DMS114 treated with DMSO at 0.1 percent for 48 hours (cell line): ENCODE measurements around the gene ZNF532.

Experiments used
- DNase-seq: peaks from one replicate; lab custom pipeline; 2025; ENCODE audit not compliant: unreplicated experiment; lab: John Stamatoyannopoulos, UW

The ZNF532 gene

GRCh38 chr18:58870130-58870529, 5.5 kb downstream of the ZNF532 start:
- no peak for DNase-seq

GRCh38 chr18:58870621-58871020, 5.9 kb downstream of the ZNF532 start:
- no peak for DNase-seq

GRCh38 chr18:58871514-58872420, 7.1 kb downstream of the ZNF532 start:
- no peak for DNase-seq

DNA sequence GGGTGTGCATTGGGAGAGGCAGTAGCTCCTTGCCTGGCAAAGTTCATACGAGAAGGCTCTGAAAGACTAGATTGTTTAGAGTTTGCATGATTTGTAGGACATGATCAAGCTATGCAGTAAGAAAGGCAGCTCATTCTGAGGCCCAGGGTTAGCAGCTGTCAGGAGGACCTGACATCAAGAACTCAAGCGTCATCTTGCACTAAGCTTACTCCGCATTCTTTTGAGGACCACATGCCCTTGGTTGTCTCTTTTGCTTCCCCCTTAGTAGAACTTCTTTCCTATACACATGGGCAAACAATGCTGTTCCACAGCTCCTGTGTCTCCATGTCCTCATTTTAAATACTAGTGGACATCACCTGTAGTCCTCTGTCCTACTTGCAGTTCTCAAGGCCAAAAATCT, 14.0 kb downstream of the ZNF532 start:
- DNase-seq, result no peak

DNA sequence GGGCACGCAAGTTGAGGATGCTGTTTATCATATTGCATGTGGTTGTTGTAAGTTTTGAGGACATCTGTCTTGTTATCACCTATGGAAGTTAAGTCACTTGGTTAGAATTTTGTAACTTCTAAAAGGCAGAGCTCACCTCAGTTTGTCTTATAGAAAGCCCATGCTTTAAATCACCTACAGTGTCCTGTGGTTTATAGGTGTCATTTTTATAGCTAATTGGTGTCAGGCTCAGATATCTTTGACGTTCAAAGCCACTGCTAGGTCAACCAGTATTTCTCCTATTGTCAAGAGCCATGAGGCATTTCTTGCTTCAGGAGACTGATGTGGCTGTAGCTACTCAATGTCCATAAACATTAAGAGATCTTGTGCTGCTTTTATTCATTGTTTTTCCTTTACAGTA, 16.8 kb downstream of the ZNF532 start:
- DNase-seq, result no peak

- no peak for DNase-seq
Observed at GRCh38 chr18:58882044-58882443, 17.4 kb downstream of the ZNF532 start.

DNA sequence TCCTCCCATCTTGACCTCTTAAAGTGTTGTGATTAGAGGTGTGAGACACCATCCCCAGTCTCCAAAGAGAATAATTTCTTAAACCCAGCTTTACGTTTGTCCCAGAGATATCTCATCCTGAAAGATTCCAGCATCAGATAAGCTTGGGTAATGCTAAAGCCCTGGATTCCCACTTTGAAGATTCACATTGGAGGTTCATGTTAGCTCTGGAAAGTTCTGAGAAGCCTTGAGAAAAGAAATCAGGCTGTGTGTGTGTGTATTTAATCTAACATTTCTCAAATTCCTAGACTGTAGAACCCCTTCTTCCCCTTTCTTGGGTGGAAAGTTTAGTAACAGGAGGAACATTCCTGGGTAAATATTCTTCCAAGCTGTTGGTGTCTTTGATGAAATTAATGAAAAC, 18.0 kb downstream of the ZNF532 start:
- no peak for DNase-seq

DNA sequence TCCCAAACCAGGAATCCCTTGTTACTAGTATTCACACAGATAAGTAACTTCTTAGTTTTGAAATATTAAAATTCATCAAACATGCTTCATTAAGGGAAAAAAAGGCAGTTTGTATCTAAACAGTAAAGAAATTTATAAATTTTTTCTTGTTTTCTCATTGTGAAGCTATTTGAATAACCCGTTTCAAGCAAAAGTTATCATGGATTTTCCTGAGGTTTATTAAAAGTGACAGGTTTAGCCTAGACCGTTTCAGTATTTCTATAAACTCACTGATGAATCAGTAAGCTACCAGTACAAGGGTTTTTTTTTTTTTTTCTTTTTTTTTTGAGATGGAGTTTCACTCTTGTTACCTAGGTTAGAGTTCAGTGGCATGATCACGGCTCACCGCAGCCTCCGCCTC, 20.0 kb downstream of the ZNF532 start:
- no peak for DNase-seq

- no peak for DNase-seq
Observed at GRCh38 chr18:58886431-58886830, 21.8 kb downstream of the ZNF532 start.

DNA sequence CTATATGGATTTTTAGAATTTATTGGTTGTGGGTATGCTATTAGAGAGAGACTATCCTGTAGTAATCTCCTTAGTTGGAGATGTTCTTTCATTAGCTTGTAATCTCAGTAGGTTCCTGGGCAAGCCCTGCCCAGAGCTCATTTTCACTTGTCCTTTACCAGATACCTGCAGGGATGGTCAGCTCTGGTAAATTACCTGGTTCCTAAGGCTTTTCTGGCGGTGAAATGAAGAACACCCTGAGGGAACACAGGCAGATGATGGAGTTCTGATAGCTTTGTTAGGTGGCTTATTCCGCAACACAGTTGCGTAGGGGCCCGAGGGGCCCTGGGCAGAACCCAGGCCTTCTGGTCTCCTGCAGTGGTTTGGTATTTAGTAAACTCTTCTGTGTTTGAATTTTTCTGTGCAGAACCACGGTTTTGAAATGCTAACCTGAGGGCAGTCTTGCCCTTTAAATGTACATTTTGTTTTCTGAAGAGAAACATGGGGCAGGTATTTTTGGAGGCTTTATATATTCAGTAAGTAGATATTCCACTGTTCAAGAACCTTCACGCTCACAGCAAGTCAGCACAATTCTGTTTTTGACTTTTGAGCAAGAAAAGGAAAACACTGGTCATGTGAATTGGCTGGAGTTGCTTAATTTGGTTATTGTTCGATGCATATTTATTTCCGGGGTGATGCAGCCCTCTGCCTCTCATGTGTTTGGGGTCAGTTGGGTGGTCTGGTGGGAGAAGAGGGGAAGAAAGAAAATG, 22.4 kb downstream of the ZNF532 start:
- DNase-seq, result no peak

DNA sequence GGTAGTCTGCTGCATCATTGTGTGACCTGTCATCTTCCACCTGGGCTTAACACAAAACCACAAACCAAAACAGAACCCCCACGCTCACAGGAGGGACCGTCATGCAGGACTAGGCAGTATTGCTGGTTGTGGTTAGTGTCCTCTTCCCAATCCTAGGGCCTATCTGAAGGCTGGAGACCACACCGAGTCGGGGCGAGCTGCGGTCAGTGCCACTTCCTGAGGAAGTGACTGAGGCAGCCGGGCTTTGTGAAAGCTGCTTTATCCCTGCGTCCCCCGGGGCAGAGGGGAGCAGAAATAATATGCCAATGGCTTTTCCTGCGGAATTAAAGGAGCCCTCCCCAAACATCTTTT, 22.9 kb downstream of the ZNF532 start:
- DNase-seq, result no peak

GRCh38 chr18:58891776-58892175, 27.1 kb downstream of the ZNF532 start:
- DNase-seq, result no peak

DNA sequence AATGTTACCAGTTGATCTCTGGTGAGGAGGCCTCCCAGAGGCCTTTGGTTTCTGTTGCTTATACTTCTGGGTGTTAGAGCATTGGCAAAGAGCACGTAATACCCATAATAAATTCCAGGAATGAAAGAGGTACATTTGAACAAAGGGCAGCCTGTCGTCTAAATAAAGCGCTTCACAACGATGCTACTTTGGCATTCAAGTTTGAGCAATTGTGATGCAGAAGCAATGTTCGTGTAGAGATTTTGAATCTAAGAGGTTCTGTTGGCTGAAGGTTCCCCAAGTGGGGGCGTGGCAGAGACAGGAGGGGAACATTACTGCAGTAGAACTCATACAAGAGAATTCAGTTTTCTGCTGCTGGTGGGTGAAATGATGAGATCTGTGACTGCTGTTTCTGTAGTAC, 27.8 kb downstream of the ZNF532 start:
- no peak for DNase-seq

- no peak for DNase-seq
Observed at GRCh38 chr18:58893388-58894099, 28.9 kb downstream of the ZNF532 start.

DNA sequence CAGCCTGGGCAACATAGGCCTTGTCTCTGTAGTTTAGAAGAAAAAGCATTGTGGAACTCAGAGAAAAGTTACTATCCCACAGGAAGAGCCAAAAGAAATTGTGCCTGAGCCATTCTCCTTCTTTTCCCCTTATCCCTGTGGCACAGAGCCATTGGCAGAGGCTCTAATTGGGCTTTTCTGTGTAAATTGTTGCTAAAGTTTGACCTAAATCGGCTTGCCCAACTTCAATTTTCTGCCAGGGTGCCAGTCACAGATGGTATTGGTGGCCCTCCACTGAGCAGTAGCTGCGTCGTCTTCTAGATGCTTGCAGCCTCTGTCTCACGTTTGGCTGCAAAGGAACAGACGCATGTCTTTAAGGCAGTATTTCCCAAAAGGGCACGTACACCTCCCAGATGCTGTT, 30.3 kb downstream of the ZNF532 start:
- no peak for DNase-seq

DNA sequence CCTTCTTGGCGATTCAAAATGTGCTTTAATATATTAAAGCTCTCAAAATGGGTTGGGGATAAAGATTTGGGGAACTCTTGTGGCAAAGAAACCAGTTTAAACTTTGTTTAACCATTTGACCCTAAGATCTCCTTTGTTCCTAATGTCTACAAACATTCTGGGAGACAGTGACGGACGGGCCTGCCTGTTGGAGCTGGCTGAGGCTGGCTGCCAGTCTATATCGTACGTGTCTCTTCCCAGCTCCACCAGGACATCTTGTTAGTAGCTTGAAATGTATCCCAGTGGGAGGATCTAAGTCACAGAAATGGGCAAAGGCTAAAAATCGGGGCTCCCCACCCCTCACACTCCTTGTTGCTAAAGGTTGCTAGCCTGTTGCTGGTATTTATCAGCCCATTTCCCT, 30.7 kb downstream of the ZNF532 start:
- no peak for DNase-seq

GRCh38 chr18:58896268-58896667, 31.6 kb downstream of the ZNF532 start:
- no peak for DNase-seq

- DNase-seq, result no peak
Observed at GRCh38 chr18:58896734-58897508, 32.2 kb downstream of the ZNF532 start.

DNA sequence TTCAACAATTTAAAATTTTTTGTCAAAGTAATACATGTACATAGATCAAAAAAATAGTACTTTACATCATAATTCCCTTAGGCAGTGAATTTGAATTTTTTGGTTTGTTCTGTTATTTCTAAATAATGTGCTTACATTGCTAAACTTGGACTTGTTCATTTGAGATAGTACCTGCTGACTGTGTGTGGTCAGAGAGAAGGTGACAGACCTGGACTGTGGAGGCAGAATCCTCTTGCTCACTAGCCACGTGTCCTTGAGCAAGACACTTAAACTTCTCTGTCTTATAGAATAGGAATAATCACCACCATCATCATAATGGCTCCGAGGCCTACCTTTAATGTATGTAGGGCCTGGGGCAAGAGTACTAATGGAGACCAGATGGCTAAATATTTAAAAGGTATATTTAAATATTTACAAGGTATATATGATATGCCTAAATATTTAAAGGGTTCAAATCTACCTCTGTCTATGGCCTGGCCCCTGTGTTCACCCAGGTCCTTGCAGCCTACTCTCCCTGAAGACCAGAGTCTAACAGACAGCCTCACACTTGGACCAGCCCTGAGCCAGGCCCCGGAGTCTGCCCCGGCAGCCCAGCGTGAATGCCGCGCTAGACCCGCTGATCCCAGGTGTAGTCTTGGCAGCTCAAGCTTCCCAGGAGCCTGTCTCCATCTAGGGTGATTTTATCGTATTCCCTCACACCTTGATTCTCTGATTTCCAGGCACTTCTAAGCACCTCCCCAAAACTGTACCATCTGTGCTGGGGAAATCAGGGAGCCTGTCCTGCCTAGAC, 33.5 kb downstream of the ZNF532 start:
- no peak for DNase-seq

GRCh38 chr18:58900015-58900649, 35.5 kb downstream of the ZNF532 start:
- DNase-seq, result no peak
